ENCODE measurements around the gene UTF1. TPM values are rescaled to one million over a fixed set of nuclear protein-coding genes. Genes with fewer than 3 reads are reported as not detected.

Gene UTF1
- polyA plus RNA-seq, 1 donor from 2014 or later = not detected

GRCh38 chr10:133281084-133281483, 51.1 kb downstream of the UTF1 start:
- no peak overlapping the region for H3K4me2 ChIP-seq (ENCODE audit: low read length)
- no peak overlapping the region for H3K27ac ChIP-seq (ENCODE audit: low read length)
- TF ChIP-seq REST (IDR thresholded peaks at IDR 0.05; ENCODE audit: borderline replicate concordance) (no peak), CTCF (IDR thresholded peaks at IDR 0.05; ENCODE audit: poor library complexity, severe bottlenecking) (no peak), TAF1 (IDR thresholded peaks at IDR 0.05; ENCODE audit: low read depth) (no peak), POLR2AphosphoS5 (IDR thresholded peaks at IDR 0.05) (no peak), EP300 (conservative IDR thresholded peaks at IDR 0.05; ENCODE audit: poor library complexity, severe bottlenecking) (no peak), RAD21 (conservative IDR thresholded peaks at IDR 0.05) (no peak), MXI1 (conservative IDR thresholded peaks at IDR 0.05; ENCODE audit: poor library complexity, severe bottlenecking) (no peak), SMC3 (conservative IDR thresholded peaks at IDR 0.05; ENCODE audit: poor library complexity) (no peak), EZH2 (IDR thresholded peaks at IDR 0.05; ENCODE audit: borderline replicate concordance, insufficient read depth, low read length, poor library complexity, severe bottlenecking) (no peak)
- H4K20me1 ChIP-seq (ENCODE audit: insufficient read depth) = no peaks in the 10 kb centered on the region
- H3K27me3 ChIP-seq (ENCODE audit: insufficient read depth, low read depth, low read length) = peaks cover 8% of the 10 kb centered on the region
- H3F3A ChIP-seq (ENCODE audit: insufficient read depth, low read length, poor library complexity, severe bottlenecking) = no peaks in the 10 kb centered on the region
- no peaks in the 10 kb centered on the region for H3K9me2 ChIP-seq (ENCODE audit: insufficient read depth, low read length)
- H3K9me3 ChIP-seq (ENCODE audit: low read length) = no peaks in the 10 kb centered on the region
- no peak overlapping the region for H2AFZ ChIP-seq (ENCODE audit: low read depth, low read length)
- H3K79me2 ChIP-seq (replicated peaks; ENCODE audit: insufficient read depth, low read length) = no peaks in the 10 kb centered on the region
- H3K36me3 ChIP-seq (ENCODE audit: insufficient read depth, low read length) = no peaks in the 10 kb centered on the region
- no peak overlapping the region for H3K4me3 ChIP-seq (ENCODE audit: low read length)
- H3K9ac ChIP-seq (ENCODE audit: low read length) = no peak overlapping the region

Other genes with a start within 250 kb of the UTF1 start
- gene ADGRA1, start 142.3 kb upstream of the UTF1 start, polyA plus RNA-seq = 2.2 and 4.5 TPM in 2 replicates
- gene KNDC1, start 70.0 kb upstream of the UTF1 start, polyA plus RNA-seq = 4.3 and 11.8 TPM in 2 replicates
- gene VENTX, start 7.6 kb downstream of the UTF1 start, polyA plus RNA-seq = not detected in 2 replicates
- 6.4 and 7.2 TPM in 2 replicates for gene ADAM8, start 46.7 kb downstream of the UTF1 start, polyA plus RNA-seq
- 34.5 and 63.1 TPM in 2 replicates for gene TUBGCP2, start 78.7 kb downstream of the UTF1 start, polyA plus RNA-seq
- gene ZNF511, start 78.7 kb downstream of the UTF1 start, polyA plus RNA-seq = 16.8 and 17.6 TPM in 2 replicates
- 3.7 and 6.8 TPM in 2 replicates for gene CALY, start 106.7 kb downstream of the UTF1 start, polyA plus RNA-seq
- gene PRAP1, start 117.2 kb downstream of the UTF1 start, polyA plus RNA-seq = not detected in 2 replicates
- gene FUOM, start 127.8 kb downstream of the UTF1 start, polyA plus RNA-seq = not detected in 2 replicates
- 122 and 127 TPM in 2 replicates for gene ECHS1, start 143.1 kb downstream of the UTF1 start, polyA plus RNA-seq
- gene PAOX, start 149.0 kb downstream of the UTF1 start, polyA plus RNA-seq = 2.2 and 3.0 TPM in 2 replicates
- gene MTG1, start 163.9 kb downstream of the UTF1 start, polyA plus RNA-seq = 49.7 and 52.3 TPM in 2 replicates
- gene SPRN, start 194.4 kb downstream of the UTF1 start, polyA plus RNA-seq = 0.28 and 1.1 TPM in 2 replicates
- gene SCART1, start 223.7 kb downstream of the UTF1 start, polyA plus RNA-seq = 4.3 and 6.1 TPM in 2 replicates